Activated CD4-positive, alpha-beta T cell treated with anti-CD3 and anti-CD28 coated beads for 4 hours (primary cell): ENCODE data around the gene PAFAH1B1.

Experiments
- DNase-seq, 2 donors: peaks; one replicate each; pipeline ENCODE4 v3.0.0-alpha.2; 2020

The PAFAH1B1 gene

GRCh38 chr17:2724784-2725164, 131.3 kb downstream of the PAFAH1B1 start:
- DNase-seq: peak; percentile 38 to 49

GRCh38 chr17:2730764-2731353, 137.4 kb downstream of the PAFAH1B1 start:
- no peak for DNase-seq

GRCh38 chr17:2731807-2732206, 138.4 kb downstream of the PAFAH1B1 start:
- no peak for DNase-seq

GRCh38 chr17:2734939-2735338, 141.5 kb downstream of the PAFAH1B1 start:
- no peak for DNase-seq
